Adrenal gland (tissue), 12 donors: ENCODE results near the gene STMN3. TPM values are rescaled to one million over a fixed set of nuclear protein-coding genes. Genes with fewer than 3 reads are reported as not detected.

Experiments
- DNase-seq, 7 donors: peaks; one replicate each; pipeline ENCODE4 v3.0.0-alpha.2; 2019 to 2020
- H3K27ac ChIP-seq, 5 donors: fragments of 200-600 bp; sonication (generic) in 4 of 5; 1 replicate in 3 of 5; 2 replicates in 2 of 5; pipeline versions ENCODE4 v1.5.1 to v1.8.0; 2016 to 2020; ENCODE audit warnings: mild to moderate bottlenecking in 1 of 5
- H3K27me3 ChIP-seq: fragments of 200-600 bp; 2 replicates; pipeline ENCODE4 v1.8.0; 2021
- H3K36me3 ChIP-seq, 2 donors: fragments of 200-600 bp; replicated peaks in 1 of 2; 1 replicate in 1 of 2; 2 replicates in 1 of 2; pipeline versions ENCODE4 v1.5.1 to v1.8.0; 2018 to 2022
- H3K4me1 ChIP-seq, 2 donors: fragments of 200-600 bp; replicated peaks in 1 of 2; 1 replicate in 1 of 2; 2 replicates in 1 of 2; pipeline versions ENCODE4 v1.5.1 to v1.8.0; 2018 to 2021
- H3K4me3 ChIP-seq, 4 donors: fragments of 200-600 bp; sonication (generic) in 3 of 4; one replicate each; pipeline ENCODE4 v1.5.1; 2016 to 2018
- H3K9me3 ChIP-seq, 3 donors: fragments of 200-600 bp; sonication (generic) in 1 of 3; replicated peaks in 1 of 3; 1 replicate in 2 of 3; 2 replicates in 1 of 3; pipeline versions ENCODE4 v1.5.1 to v1.8.0; 2016 to 2021
- CTCF ChIP-seq, 6 experiments: fragments of 450-650 bp in 4 of 6; fragments of 200-600 bp in 2 of 6; sonication (generic) in 1 of 6; IDR thresholded peaks; 1 replicate in 5 of 6; 2 replicates in 1 of 6; pipeline versions ENCODE4 v1.5.1 to v1.8.0; 2016 to 2021; ENCODE audit warnings: antibody characterized with exemption in 6 of 6, mild to moderate bottlenecking in 2 of 6, moderate library complexity in 1 of 6
- POLR2A ChIP-seq, 2 donors: fragments of 450-650 bp; IDR thresholded peaks; one replicate each; pipeline ENCODE4 v1.6.1; 2017; ENCODE audit warnings: antibody characterized with exemption in 2 of 2, mild to moderate bottlenecking in 2 of 2, moderate library complexity in 1 of 2
- WGBS, 4 donors: extraction: QIAGEN DNeasy Blood & Tissue Kit in 2 of 4; methylation state at CpG; one replicate each; pipeline versions ENCODE4 v1.1.5 to v1.1.7; 2013 to 2017; 5-methylcytosine and 5-hydroxymethylcytosine counted together
- intact Hi-C, 2 donors: fragments of 100-400 bp; cut with DNase I; formaldehyde crosslinking; loops; one replicate each; pipeline versions ENCODE4 v1.14.1 to v1.15.0; 2022 to 2023
- polyA plus RNA-seq, 3 donors: library from polyadenylated mRNA; stranded (reverse); fragments of 200-250 nt in 2 of 3; fragments of 350-450 nt in 1 of 3; fragmentation: Illumina TruSeq in 1 of 3; extraction: RNeasy Lipid Tissue Mini Kit (QIAGEN cat#74804) in 1 of 3; gene quantifications; one replicate each; pipeline ENCODE4 v1.2.3, GENCODE V29; 2013 to 2014
- total RNA-seq, 9 donors: library from RNA; depleted of rRNA in 4 of 9; stranded (reverse); fragments of >200 nt in 4 of 9; fragments of 120-200 nt in 1 of 9; fragmentation: NEBNext Ultra II Directional in 1 of 9; extraction: Animal tissue kit (Norgen Biotek cat#: 25700) in 1 of 9; gene quantifications; one replicate each; pipeline versions ENCODE4 v1.1.0 to v1.2.4, GENCODE V29; 2013 to 2023
- donor health status: healthy with polysubstance abuse.
- donor health status: Bipolar disorder and iron deficiency.
- donor health status: DM: yes; HTN: yes; CAD: no.
- donor health status: DM: no; HTN: no; CAD: no.
- donor health status: DM: no; HTN: no; CAD: no.
- donor health status: DM: yes; HTN: yes; CAD: no.

The STMN3 gene
- total and polyA plus RNA-seq, 12 donors, result 29.2 to 109 (median 54.5) TPM

GRCh38 chr20:63599396-63600050, 53.7 kb downstream of the STMN3 start:
- no peak for DNase-seq
- 89 to 96% (median 93%) methylated on average over 27 of the region's 27 CpGs for WGBS, 4 donors
- intact Hi-C loops, result no loop called here
- Histone ChIP-seq H3K36me3 (peaks cover 0 to 40% of the 10 kb centered on the region in 2 donors), H3K4me3 (no peak overlapping the region), H3K9me3 (no peaks in the 10 kb centered on the region), H3K27me3 (no peaks in the 10 kb centered on the region), H3K4me1 (no peaks in the 10 kb centered on the region), H3K27ac (no peak overlapping the region)
- no peak for TF ChIP-seq CTCF (IDR thresholded peaks at IDR 0.05)
- TF ChIP-seq POLR2A (IDR thresholded peaks at IDR 0.05), result no peak

GRCh38 chr20:63598479-63599395, 54.5 kb downstream of the STMN3 start:
- H3K27me3 ChIP-seq, result no peaks in the 10 kb centered on the region
- H3K9me3 ChIP-seq, result no peaks in the 10 kb centered on the region
- TF ChIP-seq POLR2A (IDR thresholded peaks at IDR 0.05) (no peak), CTCF (IDR thresholded peaks at IDR 0.05) (no peak)
- H3K4me3 ChIP-seq, result no peak overlapping the region
- intact Hi-C loops, result no loop called here
- peaks cover 0 to 40% of the 10 kb centered on the region in 2 donors for H3K36me3 ChIP-seq
- H3K4me1 ChIP-seq, result no peaks in the 10 kb centered on the region
- DNase-seq, result no peak
- H3K27ac ChIP-seq, result no peak overlapping the region
- WGBS, 4 donors, result 90 to 93% (median 92%) methylated on average over 31 to 33 of the region's 33 CpGs

- Histone ChIP-seq H3K27ac (no peak overlapping the region), H3K27me3 (no peaks in the 10 kb centered on the region), H3K36me3 (peaks cover 0 to 40% of the 10 kb centered on the region in 2 donors), H3K4me3 (no peak overlapping the region), H3K4me1 (peaks cover 0 to 1% of the 10 kb centered on the region in 2 donors), H3K9me3 (no peaks in the 10 kb centered on the region)
- intact Hi-C loops, result no loop called here
- 84 to 94% (median 90%) methylated on average over 12 to 23 of the region's 23 CpGs for WGBS, 4 donors
- no peak for TF ChIP-seq POLR2A (IDR thresholded peaks at IDR 0.05)
- no peak for TF ChIP-seq CTCF (IDR thresholded peaks at IDR 0.05)
- DNase-seq, result no peak
Measured at GRCh38 chr20:63597651-63598478, 55.4 kb downstream of the STMN3 start.

- H3K27me3 ChIP-seq, result no peaks in the 10 kb centered on the region
- no peak overlapping the region for H3K27ac ChIP-seq
- no peak for DNase-seq
- H3K9me3 ChIP-seq, result no peaks in the 10 kb centered on the region
- intact Hi-C loops, result no loop called here
- 86 to 100% (median 87%) methylated on average over 3 to 6 of the region's 6 CpGs for WGBS, 4 donors
- TF ChIP-seq CTCF (IDR thresholded peaks at IDR 0.05) (no peak), POLR2A (IDR thresholded peaks at IDR 0.05) (no peak)
- H3K36me3 ChIP-seq, result peaks cover 0 to 36% of the 10 kb centered on the region in 2 donors
- no peak overlapping the region for H3K4me3 ChIP-seq
- H3K4me1 ChIP-seq, result peaks cover 0 to 7% of the 10 kb centered on the region in 2 donors
Measured at GRCh38 chr20:63596423-63596822, 56.8 kb downstream of the STMN3 start.
